A673 (cell line): Measurements from ENCODE around the gene LDB2. TPM values are rescaled to one million over a fixed set of nuclear protein-coding genes. Genes with fewer than 3 reads are reported as not detected.

Experiments
- BruUV-seq: library from RNA; stranded (reverse); fragments of 400-500 nt; replicated peaks from 2 replicates; lab custom pipeline; 2021; lab: Mats Ljungman, UMichigan
- CTCF ChIA-PET: fragments of 300-600 bp; sonication (Branson Sonifier 250); formaldehyde crosslinking; loops from one replicate; lab custom pipeline; 2022; ENCODE audit warnings: antibody characterized with exemption; lab: Charles Lee
- POLR2A ChIA-PET: fragments of 300-600 bp; sonication (Branson Sonifier 250); formaldehyde crosslinking; loops from one replicate; lab custom pipeline; 2022; ENCODE audit warnings: antibody characterized with exemption; ENCODE audit not compliant: low non-redundant PET; lab: Charles Lee
- DNase-seq: peaks from one replicate; pipeline ENCODE4 v3.0.0-alpha.2; 2015; ENCODE audit warnings: low spot score
- H3K27ac ChIP-seq: fragments of 200-600 bp; sonication (generic); 2 replicates; pipeline ENCODE4 v1.5.1; 2016; ENCODE audit warnings: mixed run types, low read depth, mild to moderate bottlenecking, mixed read lengths, antibody characterized with exemption, low read length; ENCODE audit not compliant: poor library complexity, severe bottlenecking
- H3K27me3 ChIP-seq: fragments of 200-600 bp; sonication (generic); replicated peaks from 2 replicates; pipeline ENCODE4 v1.6.1; 2017; ENCODE audit warnings: mixed run types, low read depth, mild to moderate bottlenecking, mixed read lengths, antibody characterized with exemption, low read length; ENCODE audit not compliant: insufficient read depth, poor library complexity
- H3K36me3 ChIP-seq: fragments of 200-600 bp; sonication (generic); 2 replicates; pipeline ENCODE4 v1.6.1; 2016; ENCODE audit warnings: mixed run types, mild to moderate bottlenecking, mixed read lengths, antibody characterized with exemption, low read length; ENCODE audit not compliant: insufficient read depth, poor library complexity, severe bottlenecking
- H3K4me1 ChIP-seq: fragments of 200-600 bp; sonication (generic); 2 replicates; pipeline ENCODE4 v1.6.1; 2017; ENCODE audit warnings: mixed run types, mild to moderate bottlenecking, mixed read lengths, antibody characterized with exemption, low read length; ENCODE audit not compliant: insufficient read depth, poor library complexity, severe bottlenecking
- H3K4me3 ChIP-seq: fragments of 200-600 bp; sonication (generic); 2 replicates; pipeline ENCODE4 v1.5.1; 2016; ENCODE audit warnings: low read depth, mixed run types, mild to moderate bottlenecking, mixed read lengths, low read length; ENCODE audit not compliant: poor library complexity, severe bottlenecking
- H3K9me3 ChIP-seq: fragments of 200-600 bp; sonication (generic); 2 replicates; pipeline ENCODE4 v1.6.1; 2016; ENCODE audit warnings: mixed run types, low read depth, mild to moderate bottlenecking, mixed read lengths, antibody characterized with exemption, low read length; ENCODE audit not compliant: poor library complexity, severe bottlenecking
- CTCF ChIP-seq: fragments of 300-800, 200-600 bp; sonication (generic); conservative IDR thresholded peaks from 2 replicates; pipeline ENCODE4 v1.5.1; 2017; ENCODE audit warnings: low read depth, mild to moderate bottlenecking, antibody characterized with exemption, low read length, moderate library complexity, mixed read lengths
- EZH2 ChIP-seq: fragments of 200-600 bp; sonication (generic); IDR thresholded peaks from 2 replicates; pipeline ENCODE4 v1.6.1; 2017; ENCODE audit warnings: borderline replicate concordance, low read depth, mild to moderate bottlenecking, mixed read lengths, antibody characterized with exemption, low read length; ENCODE audit not compliant: poor library complexity, severe bottlenecking
- intact Hi-C: fragments of 100-400 bp; cut with micrococcal nuclease; formaldehyde crosslinking; loops from one replicate; pipeline ENCODE4 v1.10.0; 2022; ENCODE audit not compliant: unreplicated experiment
- total RNA-seq: library from RNA; stranded (reverse); gene quantifications from 2 replicates; pipeline ENCODE4 v1.2.3, GENCODE V29; 2021

The LDB2 gene
- total RNA-seq, 1 experiment from 2014 or later = 47.4 TPM

DNA sequence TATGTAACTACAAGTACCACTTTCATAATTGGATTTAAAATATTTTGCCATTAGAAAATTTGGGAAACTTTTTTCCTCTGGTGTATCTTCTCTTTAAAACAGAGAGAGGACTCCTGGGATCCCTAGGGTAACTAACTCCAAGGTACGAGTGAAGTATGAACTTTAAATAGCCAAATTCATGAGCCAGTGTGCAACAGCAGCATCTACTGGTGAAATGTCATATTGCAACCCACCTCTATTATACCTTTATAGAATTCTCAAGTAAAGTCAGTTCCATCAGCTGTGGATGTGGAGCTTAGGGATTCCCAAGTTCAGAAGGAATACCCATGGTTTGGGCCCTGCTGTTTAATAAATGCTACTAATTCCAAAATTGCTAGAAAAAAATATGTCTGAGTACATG lies 389.5 kb downstream of the LDB2 start:
- Histone ChIP-seq H3K27ac (no peak overlapping the region), H3K4me3 (no peak overlapping the region), H3K36me3 (peaks cover 26% of the 10 kb centered on the region), H3K27me3 (no peaks in the 10 kb centered on the region), H3K9me3 (peaks cover 9% of the 10 kb centered on the region), H3K4me1 (no peaks in the 10 kb centered on the region)
- TF ChIP-seq EZH2 (no peak), CTCF (peak; percentile 55)
- no TSS peak for BruUV-seq
- POLR2A ChIA-PET = no interaction called here
- intact Hi-C loops = no loop called here
- DNase-seq = peak; percentile 19
- CTCF ChIA-PET = interaction anchor here (0.7 kb wide), 1 partner anchor 344 kb away, joined by 4 read pairs; no protein-coding TSS in a partner anchor

GRCh38 chr4:16505726-16506125 lies 392.7 kb downstream of the LDB2 start:
- peak; percentile 55 for TF ChIP-seq CTCF
- TF ChIP-seq EZH2 = no peak
- Histone ChIP-seq H3K27ac (no peak overlapping the region), H3K4me1 (no peaks in the 10 kb centered on the region), H3K9me3 (peaks cover 9% of the 10 kb centered on the region), H3K27me3 (no peaks in the 10 kb centered on the region), H3K36me3 (peaks cover 32% of the 10 kb centered on the region), H3K4me3 (no peak overlapping the region)
- ChIA-PET POLR2A (no interaction called here), CTCF (no interaction called here)
- intact Hi-C loops = no loop called here
- BruUV-seq = no TSS peak
- peak; percentile 34 for DNase-seq

DNA sequence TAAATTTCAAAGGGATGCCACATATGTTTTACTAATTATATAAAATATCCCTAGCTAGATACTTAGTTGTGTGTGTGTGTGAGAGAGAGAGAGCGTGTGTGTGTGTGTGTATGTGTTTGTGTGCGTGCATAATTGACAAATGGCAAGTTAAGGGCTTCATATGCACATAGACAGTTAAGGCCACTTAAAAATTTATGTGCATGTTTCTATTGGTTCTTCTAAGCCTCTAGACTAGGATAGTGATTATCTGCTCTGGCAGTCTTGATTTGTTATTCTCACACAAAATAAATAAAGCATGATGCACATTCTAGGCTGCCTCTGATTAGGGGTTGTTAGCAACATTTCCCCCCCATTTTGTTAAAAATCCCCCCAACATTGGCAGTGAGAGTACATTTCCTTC lies 393.2 kb downstream of the LDB2 start:
- BruUV-seq = no TSS peak
- peaks cover 27% of the 10 kb centered on the region for H3K36me3 ChIP-seq

More for the DNA sequence above, 393.2 kb downstream of the LDB2 start:
- ChIA-PET POLR2A (no interaction called here), CTCF (no interaction called here)
- H3K27ac ChIP-seq = no peak overlapping the region
- H3K27me3 ChIP-seq = no peaks in the 10 kb centered on the region
- intact Hi-C loops = no loop called here
- H3K4me3 ChIP-seq = no peak overlapping the region
- DNase-seq = no peak
- peaks cover 9% of the 10 kb centered on the region for H3K9me3 ChIP-seq
- TF ChIP-seq EZH2 (no peak), CTCF (no peak)
- no peaks in the 10 kb centered on the region for H3K4me1 ChIP-seq
